GM12864 (cell line): Measurements from ENCODE around the gene CDX2.

Experiments
- DNase-seq: peaks from one replicate; pipeline ENCODE4 v3.0.0-alpha.2; 2011; ENCODE audit warnings: low read depth
- H3K4me3 ChIP-seq: 2 replicates; pipeline ENCODE4 v1.5.1; 2011; ENCODE audit warnings: mild to moderate bottlenecking, low read depth, low read length, control low read depth
- CTCF ChIP-seq: IDR thresholded peaks from 2 replicates; pipeline ENCODE4 v1.5.1; 2011; ENCODE audit warnings: low read depth, mild to moderate bottlenecking, moderate library complexity, low read length, control low read depth, inconsistent platforms; ENCODE audit errors: missing control alignments

CDX2 gene

GRCh38 chr13:27911521-27911920 lies 57.6 kb downstream of the CDX2 start:
- no peak overlapping the region for H3K4me3 ChIP-seq
- no peak for TF ChIP-seq CTCF
- no peak for DNase-seq
